WERI-Rb-1 (cell line): Measurements from ENCODE around the gene TAF11L6.
"Not testable (repeated sequence)": the region's sequence is repeated elsewhere in the genome, so short reads cannot be mapped to it uniquely, and the experiment has no call there.

Experiments used
- DNase-seq: peaks from one replicate; pipeline ENCODE4 v3.0.0-alpha.2; 2020
- H3K27ac ChIP-seq: fragments of 250-450 bp; sonication (Bioruptor Pico); 2 replicates; pipeline ENCODE4 v1.5.1; 2020; ENCODE audit warnings: mild to moderate bottlenecking, moderate library complexity
- H3K27me3 ChIP-seq: fragments of 250-450 bp; sonication (Bioruptor Pico); 2 replicates; pipeline ENCODE4 v1.5.1; 2021; ENCODE audit warnings: mild to moderate bottlenecking, low read depth, moderate library complexity; ENCODE audit not compliant: insufficient read depth, severe bottlenecking
- H3K36me3 ChIP-seq: fragments of 250-450 bp; sonication (Bioruptor Pico); 2 replicates; pipeline ENCODE4 v1.5.1; 2020; ENCODE audit warnings: mild to moderate bottlenecking, moderate library complexity
- H3K4me3 ChIP-seq: 2 replicates; pipeline ENCODE4 v1.5.1; 2011; ENCODE audit warnings: low read depth, mild to moderate bottlenecking, control low read depth, low read length
- H3K9me3 ChIP-seq: fragments of 250-450 bp; sonication (Bioruptor Pico); 2 replicates; pipeline ENCODE4 v1.5.1; 2021; ENCODE audit warnings: mild to moderate bottlenecking, moderate library complexity; ENCODE audit not compliant: severe bottlenecking
- TF ChIP-seq, protein P1 (sequence below): IDR thresholded peaks from 2 replicates; pipeline ENCODE4 v1.5.1; 2011; ENCODE audit warnings: low read depth, mild to moderate bottlenecking, control low read depth, inconsistent platforms, low read length

The TAF11L6 gene

GRCh38 chr5:17497446-17497845, 31.0 kb upstream of the TAF11L6 start:
- no peak overlapping the region for H3K4me3 ChIP-seq
- H3K9me3 ChIP-seq = no peaks in the 10 kb centered on the region
- H3K27ac ChIP-seq = no peak overlapping the region
- no peaks in the 10 kb centered on the region for H3K36me3 ChIP-seq
- DNase-seq = no peak
- TF ChIP-seq, protein P1, sequence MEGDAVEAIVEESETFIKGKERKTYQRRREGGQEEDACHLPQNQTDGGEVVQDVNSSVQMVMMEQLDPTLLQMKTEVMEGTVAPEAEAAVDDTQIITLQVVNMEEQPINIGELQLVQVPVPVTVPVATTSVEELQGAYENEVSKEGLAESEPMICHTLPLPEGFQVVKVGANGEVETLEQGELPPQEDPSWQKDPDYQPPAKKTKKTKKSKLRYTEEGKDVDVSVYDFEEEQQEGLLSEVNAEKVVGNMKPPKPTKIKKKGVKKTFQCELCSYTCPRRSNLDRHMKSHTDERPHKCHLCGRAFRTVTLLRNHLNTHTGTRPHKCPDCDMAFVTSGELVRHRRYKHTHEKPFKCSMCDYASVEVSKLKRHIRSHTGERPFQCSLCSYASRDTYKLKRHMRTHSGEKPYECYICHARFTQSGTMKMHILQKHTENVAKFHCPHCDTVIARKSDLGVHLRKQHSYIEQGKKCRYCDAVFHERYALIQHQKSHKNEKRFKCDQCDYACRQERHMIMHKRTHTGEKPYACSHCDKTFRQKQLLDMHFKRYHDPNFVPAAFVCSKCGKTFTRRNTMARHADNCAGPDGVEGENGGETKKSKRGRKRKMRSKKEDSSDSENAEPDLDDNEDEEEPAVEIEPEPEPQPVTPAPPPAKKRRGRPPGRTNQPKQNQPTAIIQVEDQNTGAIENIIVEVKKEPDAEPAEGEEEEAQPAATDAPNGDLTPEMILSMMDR = no peak
- H3K27me3 ChIP-seq = no peaks in the 10 kb centered on the region

GRCh38 chr5:17497931-17498330, 30.5 kb upstream of the TAF11L6 start, which contains the start of gene TAF11L2:
TAF11L2 (plus strand) TSS chr5:17498231.
- not testable (repeated sequence) for H3K27ac ChIP-seq, H3K4me3 ChIP-seq, H3K27me3 ChIP-seq, H3K36me3 ChIP-seq, H3K9me3 ChIP-seq, DNase-seq

- Histone ChIP-seq H3K27me3 (no peaks in the 10 kb centered on the region), H3K36me3 (no peaks in the 10 kb centered on the region), H3K4me3 (no peak overlapping the region), H3K27ac (no peak overlapping the region), H3K9me3 (no peaks in the 10 kb centered on the region)
- no peak for DNase-seq
- TF ChIP-seq, protein P1 = no peak
Observed at GRCh38 chr5:17511775-17512325, 16.6 kb upstream of the TAF11L6 start.

DNA sequence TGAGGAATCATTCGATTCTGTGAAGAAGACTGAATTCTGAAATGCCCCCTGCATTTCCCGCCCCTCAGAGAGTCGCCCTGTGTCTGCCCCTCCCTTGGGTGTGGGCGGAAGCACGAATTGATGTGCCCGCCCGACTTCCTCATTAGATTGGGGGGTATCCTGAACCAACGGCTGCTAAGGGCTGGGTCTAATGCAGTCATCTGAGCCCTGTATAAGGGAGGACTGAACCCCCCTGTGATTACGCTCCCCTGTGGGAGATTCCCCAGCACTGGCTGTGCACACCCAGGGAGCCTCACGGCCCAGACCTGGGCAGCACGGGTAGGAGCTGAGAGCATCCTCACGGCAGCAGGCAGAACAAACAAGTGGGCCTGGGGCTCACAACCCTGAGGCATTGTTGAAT, 10.9 kb upstream of the TAF11L6 start:
- not testable (repeated sequence) for H3K4me3 ChIP-seq, H3K27me3 ChIP-seq, H3K36me3 ChIP-seq, H3K9me3 ChIP-seq, H3K27ac ChIP-seq
- DNase-seq = peak; percentile 31

- not testable (repeated sequence) for H3K36me3 ChIP-seq, H3K27me3 ChIP-seq, DNase-seq, H3K9me3 ChIP-seq, H3K27ac ChIP-seq, H3K4me3 ChIP-seq
Observed at GRCh38 chr5:17518067-17518466, 10.4 kb upstream of the TAF11L6 start, which contains the start of gene TAF11L3. TAF11L3 (plus strand) TSS chr5:17518367.

- H3K36me3 ChIP-seq, H3K4me3 ChIP-seq, H3K27ac ChIP-seq, DNase-seq, H3K27me3 ChIP-seq, H3K9me3 ChIP-seq: not testable (repeated sequence)
Observed at GRCh38 chr5:17519508-17519907, 9.0 kb upstream of the TAF11L6 start.

DNA sequence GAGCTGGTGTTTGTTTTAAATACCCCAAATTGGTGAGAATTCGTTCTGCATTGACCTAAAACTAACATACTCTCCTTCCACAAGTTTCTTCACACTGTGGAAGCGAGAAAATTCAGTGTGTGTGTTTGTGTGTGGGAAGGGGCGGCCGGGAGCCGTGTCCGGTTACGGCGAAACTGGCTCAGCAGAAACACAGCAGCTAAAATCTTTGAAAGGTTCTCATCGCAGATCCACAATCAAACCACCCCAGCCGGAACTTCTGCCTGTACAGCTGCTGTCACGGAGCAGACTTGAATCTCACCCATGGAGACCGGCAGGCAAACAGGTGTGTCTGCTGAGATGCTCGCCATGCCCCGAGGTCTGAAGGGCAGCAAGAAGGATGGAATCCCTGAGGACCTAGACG, 7.0 kb upstream of the TAF11L6 start, which contains the start of gene TAF11L4:
TAF11L4 (plus strand) TSS at position 301 of the 400 bp plus-strand sequence.
- not testable (repeated sequence) for DNase-seq, H3K4me3 ChIP-seq, H3K36me3 ChIP-seq, H3K27me3 ChIP-seq, H3K9me3 ChIP-seq, H3K27ac ChIP-seq

DNA sequence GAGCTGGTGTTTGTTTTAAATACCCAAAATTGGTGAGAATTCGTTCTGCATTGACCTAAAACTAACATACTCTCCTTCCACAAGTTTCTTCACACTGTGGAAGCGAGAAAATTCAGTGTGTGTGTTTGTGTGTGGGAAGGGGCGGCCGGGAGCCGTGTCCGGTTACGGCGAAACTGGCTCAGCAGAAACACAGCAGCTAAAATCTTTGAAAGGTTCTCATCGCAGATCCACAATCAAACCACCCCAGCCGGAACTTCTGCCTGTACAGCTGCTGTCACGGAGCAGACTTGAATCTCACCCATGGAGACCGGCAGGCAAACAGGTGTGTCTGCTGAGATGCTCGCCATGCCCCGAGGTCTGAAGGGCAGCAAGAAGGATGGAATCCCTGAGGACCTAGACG, 3.5 kb upstream of the TAF11L6 start, which contains the start of gene TAF11L5:
TAF11L5 (plus strand) TSS at position 301 of the 400 bp plus-strand sequence.
- not testable (repeated sequence) for DNase-seq, H3K27me3 ChIP-seq, H3K4me3 ChIP-seq, H3K36me3 ChIP-seq, H3K9me3 ChIP-seq, H3K27ac ChIP-seq

GRCh38 chr5:17526504-17526903, 2.0 kb upstream of the TAF11L6 start:
- peak; percentile 38 for DNase-seq
- not testable (repeated sequence) for H3K9me3 ChIP-seq, H3K36me3 ChIP-seq, H3K4me3 ChIP-seq, H3K27ac ChIP-seq, H3K27me3 ChIP-seq
